GM12873 (cell line): ENCODE measurements around the gene ZNF256.

ENCODE experiments used
- CTCF ChIP-seq: IDR thresholded peaks from 2 replicates; pipeline ENCODE4 v1.5.1; 2012; ENCODE audit warnings: low read depth, mild to moderate bottlenecking, moderate library complexity, low read length, control low read depth; ENCODE audit not compliant: insufficient read depth; ENCODE audit errors: missing control alignments

Gene ZNF256

GRCh38 chr19:57947419-57948134 is at the start of gene ZNF256:
Gene ZNF256 (minus strand): TSS chr19:57947706. CDS start chr19:57947474, 232 bp downstream.
- TF ChIP-seq CTCF: peak; percentile 62

- no peak for TF ChIP-seq CTCF
These were observed 45.3 kb upstream of the ZNF256 start for GRCh38 chr19:57992841-57993240.

GRCh38 chr19:57978586-57979289 is 31.2 kb upstream of the ZNF256 start:
- TF ChIP-seq CTCF: no peak

GRCh38 chr19:57974434-57974833 is 26.9 kb upstream of the ZNF256 start, which contains the start of gene C19orf18:
Gene C19orf18 (minus strand): TSS chr19:57974534. CDS start chr19:57974432, 102 bp downstream.
- TF ChIP-seq CTCF: no peak

GRCh38 chr19:57964761-57965160 is 17.3 kb upstream of the ZNF256 start:
- TF ChIP-seq CTCF: no peak

GRCh38 chr19:57961785-57962184 is 14.3 kb upstream of the ZNF256 start:
- no peak for TF ChIP-seq CTCF

GRCh38 chr19:57954996-57955395 is 7.5 kb upstream of the ZNF256 start:
- no peak for TF ChIP-seq CTCF
